HepG2 (cell line): ENCODE data around the gene SRSF10. TPM values are rescaled to one million over a fixed set of nuclear protein-coding genes. Genes with fewer than 3 reads are reported as not detected.

ENCODE experiments used
- ELF4 ChIP-seq: sonication (generic); formaldehyde crosslinking; IDR thresholded peaks from 2 replicates; pipeline ENCODE4 v1.5.0; 2020; ENCODE audit warnings: missing genetic modification reagents, mild to moderate bottlenecking, moderate library complexity, borderline replicate concordance
- EP300 ChIP-seq, 3 experiments: sonication (generic) in 1 of 3; formaldehyde crosslinking in 1 of 3; IDR thresholded peaks; 2 replicates each; pipeline versions ENCODE4 v1.5.1 to v1.6.1; 2011 to 2020; ENCODE audit warnings: low read depth in 2 of 3, low read length in 2 of 3, borderline replicate concordance in 1 of 3, improper control_type of control experiment in 1 of 3, mild to moderate bottlenecking in 1 of 3, missing genetic modification reagents in 1 of 3, moderate library complexity in 1 of 3
- HNRNPUL1 ChIP-seq: fragments of 200-400 bp; formaldehyde crosslinking; IDR thresholded peaks from 2 replicates; pipeline ENCODE4 v1.6.1; 2017; ENCODE audit warnings: low read depth, mild to moderate bottlenecking, low read length, moderate library complexity
- HOXA3 ChIP-seq: sonication (generic); formaldehyde crosslinking; IDR thresholded peaks from 2 replicates; pipeline ENCODE4 v1.5.0; 2020; ENCODE audit warnings: missing genetic modification reagents
- LCORL ChIP-seq, 2 experiments: fragments of 450-650 bp in 1 of 2; sonication (generic) in 1 of 2; formaldehyde crosslinking in 1 of 2; IDR thresholded peaks; 2 replicates each; pipeline versions ENCODE4 v1.5.0 to v1.6.1; 2017 to 2020; ENCODE audit warnings: antibody characterized with exemption in 1 of 2, missing genetic modification reagents in 1 of 2
- MAFG ChIP-seq: sonication (generic); formaldehyde crosslinking; IDR thresholded peaks from 2 replicates; pipeline ENCODE4 v1.5.1; 2020; ENCODE audit warnings: mild to moderate bottlenecking, missing genetic modification reagents
- NAIF1 ChIP-seq: sonication (generic); formaldehyde crosslinking; IDR thresholded peaks from 2 replicates; pipeline ENCODE4 v1.5.0; 2020; ENCODE audit warnings: mild to moderate bottlenecking, missing genetic modification reagents, borderline replicate concordance
- PBX2 ChIP-seq: IDR thresholded peaks from 2 replicates; pipeline ENCODE4 v1.6.1; 2016; ENCODE audit warnings: control low read depth
- PBX3 ChIP-seq: sonication (generic); formaldehyde crosslinking; IDR thresholded peaks from 2 replicates; pipeline ENCODE4 v1.8.1; 2023; ENCODE audit warnings: missing genetic modification reagents, inconsistent platforms, borderline replicate concordance
- SAP130 ChIP-seq: IDR thresholded peaks from 2 replicates; pipeline ENCODE4 v1.6.1; 2016; ENCODE audit warnings: low read depth
- SATB2 ChIP-seq: sonication (generic); formaldehyde crosslinking; IDR thresholded peaks from 2 replicates; pipeline ENCODE4 v1.5.0; 2020; ENCODE audit warnings: missing genetic modification reagents
- SIX1 ChIP-seq: sonication (generic); formaldehyde crosslinking; IDR thresholded peaks from 2 replicates; pipeline ENCODE4 v1.4.0; 2020; ENCODE audit warnings: missing genetic modification reagents, borderline replicate concordance
- STAG1 ChIP-seq: sonication (generic); formaldehyde crosslinking; IDR thresholded peaks from 2 replicates; pipeline ENCODE4 v1.4.0; 2020; ENCODE audit warnings: missing genetic modification reagents
- ZHX1 ChIP-seq: sonication (generic); formaldehyde crosslinking; IDR thresholded peaks from 2 replicates; pipeline ENCODE4 v1.8.1; 2022; ENCODE audit warnings: low read depth, mild to moderate bottlenecking, missing genetic modification reagents
- ZNF430 ChIP-seq: sonication (generic); formaldehyde crosslinking; IDR thresholded peaks from 2 replicates; pipeline ENCODE4 v1.9.0; 2021; ENCODE audit warnings: mild to moderate bottlenecking, missing genetic modification reagents
- ZNF44 ChIP-seq: sonication (generic); formaldehyde crosslinking; IDR thresholded peaks from 2 replicates; pipeline ENCODE4 v1.5.1; 2020; ENCODE audit warnings: mild to moderate bottlenecking, missing genetic modification reagents
- ZNF451 ChIP-seq: sonication (generic); formaldehyde crosslinking; IDR thresholded peaks from 2 replicates; pipeline ENCODE4 v1.5.0; 2020; ENCODE audit warnings: mild to moderate bottlenecking, missing genetic modification reagents
- ZNF543 ChIP-seq: sonication (generic); formaldehyde crosslinking; IDR thresholded peaks from 2 replicates; pipeline ENCODE4 v1.4.0; 2020; ENCODE audit warnings: mild to moderate bottlenecking, missing genetic modification reagents
- ZNF589 ChIP-seq: sonication (generic); formaldehyde crosslinking; conservative IDR thresholded peaks from 2 replicates; pipeline ENCODE4 v1.8.0; 2022; ENCODE audit warnings: mild to moderate bottlenecking, moderate library complexity, missing genetic modification reagents
- ZNF615 ChIP-seq: sonication (generic); formaldehyde crosslinking; IDR thresholded peaks from 2 replicates; pipeline ENCODE4 v1.5.0; 2020; ENCODE audit warnings: mild to moderate bottlenecking, missing genetic modification reagents, borderline replicate concordance
- ZNF629 ChIP-seq: sonication (generic); formaldehyde crosslinking; conservative IDR thresholded peaks from 2 replicates; pipeline ENCODE4 v1.5.0; 2020; ENCODE audit warnings: missing genetic modification reagents
- ZNF761 ChIP-seq: sonication (generic); formaldehyde crosslinking; conservative IDR thresholded peaks from 2 replicates; pipeline ENCODE4 v1.4.0; 2020; ENCODE audit warnings: mild to moderate bottlenecking, missing genetic modification reagents
- ZNF776 ChIP-seq: sonication (generic); formaldehyde crosslinking; IDR thresholded peaks from 2 replicates; pipeline ENCODE4 v1.4.0; 2020; ENCODE audit warnings: mild to moderate bottlenecking, missing genetic modification reagents
- ZNF788 ChIP-seq: sonication (generic); formaldehyde crosslinking; IDR thresholded peaks from 2 replicates; pipeline ENCODE4 v1.5.0; 2020; ENCODE audit warnings: mild to moderate bottlenecking, missing genetic modification reagents, borderline replicate concordance
- ZSCAN29 ChIP-seq: sonication (generic); formaldehyde crosslinking; conservative IDR thresholded peaks from 2 replicates; pipeline ENCODE4 v1.4.0; 2020; ENCODE audit warnings: mild to moderate bottlenecking, missing genetic modification reagents
- polyA plus RNA-seq, 8 experiments: library from polyadenylated mRNA; depleted of rRNA in 3 of 8; stranded (reverse) in 7 of 8; unstranded in 1 of 8; fragments of >200 nt; fragmentation: Illumina TruSeq in 4 of 8; extraction: Trizol in 4 of 8; gene quantifications; 2 replicates each; pipeline versions ENCODE4 v1.2.1 to v1.2.3, GENCODE V29; 2011 to 2016; ENCODE audit warnings: low read depth in 4 of 8, missing spikeins in 1 of 8, mixed read lengths in 1 of 8; ENCODE audit not compliant: insufficient read depth in 1 of 8
- total RNA-seq, 5 experiments: library from RNA; depleted of rRNA; stranded (reverse); fragments of >200 nt; fragmentation: Illumina TruSeq; extraction: Trizol; gene quantifications; 2 replicates each; pipeline ENCODE4 v1.2.3, GENCODE V29; 2016; ENCODE audit warnings: low read depth in 1 of 5

The SRSF10 gene
- total and polyA plus RNA-seq, 2 of the 13 experiments (the other 11 are each of a cell fraction or from before 2014, with no cell fraction given): 126 to 186 TPM

GRCh38 chr1:23958810-23959460 is 21.2 kb downstream of the SRSF10 start (continued):
- TF ChIP-seq ZNF776 (CRISPR knock-in tag) (no peak), ZNF788 (CRISPR knock-in tag) (peak; percentile 58; the same call in 1 of the 2 replicates), ZNF629 (CRISPR knock-in tag) (peak; percentile 33; the same call in 1 of the 2 replicates), ZNF761 (CRISPR knock-in tag) (peak; percentile 25; the same call in 1 of the 2 replicates), SATB2 (peak; percentile 40; the same call in 1 of the 2 replicates), MAFG (CRISPR knock-in tag) (no peak), ZHX1 (CRISPR knock-in tag) (peak; percentile 6; the same call in 1 of the 2 replicates), PBX2 (CRISPR knock-in tag) (no peak), HNRNPUL1 (no peak), HOXA3 (CRISPR knock-in tag) (peak; percentile 59), SIX1 (no peak), ZSCAN29 (CRISPR knock-in tag) (0 out of 2 replicates have a peak, but pooled peaks have one; percentile 9), ZNF430 (CRISPR knock-in tag) (no peak; the same call in 1 of the 2 replicates), ZNF44 (CRISPR knock-in tag) (peak; percentile 42; the same call in 1 of the 2 replicates), ELF4 (CRISPR knock-in tag) (no peak), ZNF589 (CRISPR knock-in tag) (no peak), ZNF615 (CRISPR knock-in tag) (no peak), ZNF451 (0 out of 2 replicates have a peak, but pooled peaks have one; percentile 32), SAP130 (CRISPR knock-in tag) (peak; percentile 15; the same call in 1 of the 2 replicates), LCORL (IDR thresholded peaks at IDR 0.05) (no peak), LCORL (CRISPR knock-in tag; IDR thresholded peaks at IDR 0.05) (no peak), EP300 (IDR thresholded peaks at IDR 0.05; ENCODE audit: low read depth in 2 of 2, low read length in 2 of 2) (no peak), EP300 (CRISPR knock-in tag; IDR thresholded peaks at IDR 0.05; ENCODE audit: borderline replicate concordance) (no peak), PBX3 (CRISPR knock-in tag) (no peak), ZNF543 (0 out of 2 replicates have a peak, but pooled peaks have one; percentile 7), NAIF1 (CRISPR knock-in tag) (peak; percentile 27; the same call in 1 of the 2 replicates), STAG1 (CRISPR knock-in tag) (peak; percentile 61)
